Measurements from ENCODE around the gene LY6G5C.

GRCh38 chr6:31707701-31708100 is 26.8 kb upstream of the LY6G5C start:
- TF ChIP-seq CTCF (IDR thresholded peaks at IDR 0.05) (no peak), EP300 (IDR thresholded peaks at IDR 0.05; ENCODE audit: low read depth) (no peak)
